HS-5 (cell line): Measurements from ENCODE around the gene ZNF488.
"Not testable (repeated sequence)": the region's sequence is repeated elsewhere in the genome, so short reads cannot be mapped to it uniquely, and the experiment has no call there.

ENCODE experiments used
- DNase-seq: peaks from one replicate; pipeline ENCODE4 v3.0.0-alpha.2; 2012; ENCODE audit warnings: low read depth

Gene ZNF488

DNA sequence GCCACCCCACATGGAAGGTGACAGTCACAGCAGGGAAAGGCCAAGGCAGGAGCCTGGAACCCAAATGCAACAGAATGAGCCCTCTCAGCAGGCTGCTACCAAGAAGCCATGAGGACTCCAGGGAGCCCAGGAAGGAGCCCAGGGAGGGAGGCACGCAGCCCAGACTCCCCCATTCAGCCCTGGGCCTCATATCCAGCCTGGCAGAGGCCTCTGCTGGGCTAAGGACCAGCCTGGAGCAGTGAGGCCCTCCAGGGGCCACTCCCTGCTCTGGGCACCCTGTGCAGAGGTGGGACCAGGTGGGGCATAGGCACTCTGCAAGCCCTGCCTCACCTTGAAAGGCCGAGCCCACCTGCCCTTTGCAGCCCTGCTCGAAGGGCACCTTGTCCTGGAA lies 25.8 kb upstream of the ZNF488 start:
- DNase-seq, result no peak

DNA sequence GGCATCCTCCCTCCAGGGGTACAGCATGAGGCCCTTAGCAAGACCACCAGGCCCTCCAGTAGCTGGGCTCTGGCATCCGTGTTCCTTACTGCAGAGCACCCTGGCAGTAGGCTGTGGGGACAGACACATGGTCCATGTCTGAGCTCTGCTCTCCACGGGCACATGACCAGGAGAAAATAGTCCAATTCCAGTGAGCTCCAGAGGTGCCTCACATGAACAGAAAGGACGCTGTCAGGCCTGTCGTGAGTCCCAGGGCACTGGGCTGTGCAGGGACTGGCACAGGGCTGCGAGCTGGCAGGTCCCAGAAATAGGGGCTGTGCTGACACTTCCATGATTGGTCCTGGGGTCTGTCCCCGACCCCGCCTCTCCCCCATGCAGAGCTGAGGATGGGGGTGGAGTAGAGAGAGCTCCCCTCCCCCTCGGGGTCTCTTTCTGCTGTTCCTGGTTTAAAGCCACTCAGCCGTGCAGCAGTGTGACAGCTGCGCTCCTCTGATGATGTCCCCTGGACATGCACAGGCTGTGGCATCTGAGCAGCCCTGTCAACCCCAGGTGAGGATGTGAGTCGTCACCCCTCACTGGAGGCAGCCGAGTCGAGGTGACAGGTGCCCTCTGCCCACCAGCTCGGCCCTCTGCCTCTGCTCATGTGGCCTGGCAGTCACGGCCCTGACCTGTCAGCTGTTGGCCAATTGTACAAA lies 25.2 kb upstream of the ZNF488 start:
- no peak for DNase-seq

DNA sequence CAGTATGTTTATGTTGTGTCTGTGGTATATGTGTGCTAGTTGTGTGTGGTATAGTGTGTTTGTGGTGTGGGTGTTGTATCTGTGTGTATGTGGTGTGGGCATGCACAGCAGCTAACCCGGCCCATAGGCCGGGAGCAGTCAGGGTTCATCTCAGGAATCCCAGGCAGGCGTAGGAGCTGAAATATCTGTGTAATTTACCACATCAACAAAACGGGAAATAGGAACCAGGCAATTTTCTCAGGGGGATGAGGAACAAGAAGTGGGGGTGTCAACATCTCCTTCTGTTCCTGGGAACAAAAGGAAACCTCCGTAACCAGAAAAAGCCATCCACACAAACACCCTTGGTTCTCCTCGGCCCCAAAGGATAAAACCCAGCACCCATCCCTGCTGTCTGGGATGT lies 24.5 kb upstream of the ZNF488 start:
- DNase-seq, result no peak

GRCh38 chr10:47406870-47407691 lies 23.0 kb upstream of the ZNF488 start:
- DNase-seq, result peak; percentile 90

- DNase-seq, result no peak
These were observed 22.4 kb upstream of the ZNF488 start for GRCh38 chr10:47406548-47406869.

GRCh38 chr10:47405857-47406547 lies 21.9 kb upstream of the ZNF488 start:
- DNase-seq, result no peak

DNA sequence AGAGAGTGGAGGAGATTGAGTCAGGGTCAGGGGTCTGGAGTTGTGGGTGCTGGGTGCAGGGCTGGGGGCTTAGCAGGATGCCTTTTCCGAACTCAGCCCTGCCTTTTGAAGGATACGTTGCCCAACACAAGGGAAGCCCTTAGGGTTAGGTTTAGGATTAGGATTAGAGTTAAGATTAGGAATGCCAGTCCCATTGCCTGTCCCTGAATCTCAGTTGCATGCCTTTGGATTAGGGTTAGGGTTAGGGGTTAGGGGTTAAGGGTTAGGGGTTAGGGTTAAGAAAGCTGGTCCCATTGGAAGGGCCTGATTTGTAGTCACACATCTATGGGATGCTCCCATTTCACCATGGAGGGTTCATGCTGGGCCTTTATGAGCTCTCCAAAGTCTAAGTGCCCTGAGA lies 20.8 kb upstream of the ZNF488 start:
- no peak for DNase-seq

- DNase-seq, result no peak
These were observed 20.4 kb upstream of the ZNF488 start for GRCh38 chr10:47404446-47404845.

GRCh38 chr10:47403446-47404318 lies 19.6 kb upstream of the ZNF488 start:
- no peak for DNase-seq

DNA sequence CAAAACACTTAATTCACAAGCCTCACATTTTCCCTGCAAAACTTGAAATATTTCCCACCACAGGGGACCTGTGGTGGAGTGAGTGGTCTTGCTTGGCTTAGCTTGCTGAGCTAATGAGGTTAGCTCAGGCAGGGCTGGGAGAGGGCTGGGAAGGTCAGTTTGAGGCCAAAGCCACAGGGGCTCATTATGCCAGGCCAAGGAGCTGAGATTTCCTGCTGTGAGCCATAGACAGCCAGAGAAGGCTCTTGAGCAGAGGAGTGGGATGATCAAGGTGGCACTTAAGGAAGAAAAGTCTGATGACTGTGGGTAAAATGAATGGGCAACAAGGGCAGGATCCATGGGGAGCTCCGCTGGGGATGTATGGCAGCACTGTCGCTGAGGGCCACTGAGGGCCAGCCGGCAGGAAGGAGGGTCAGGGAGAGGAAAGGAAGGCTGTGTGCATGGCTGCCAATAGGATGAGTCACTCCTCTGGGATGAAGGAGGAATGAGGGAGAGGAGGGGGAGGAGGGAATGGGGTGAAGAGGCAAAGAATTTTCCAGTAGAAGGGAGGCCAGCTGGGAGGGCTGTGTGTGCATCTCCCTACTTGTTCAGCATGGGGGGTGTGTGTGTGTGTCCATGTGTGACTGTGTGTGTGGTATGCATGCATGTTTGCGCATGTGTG lies 18.7 kb upstream of the ZNF488 start:
- DNase-seq, result peak; percentile 82

- no peak for DNase-seq
These were observed 18.0 kb upstream of the ZNF488 start for GRCh38 chr10:47401874-47402640.

DNA sequence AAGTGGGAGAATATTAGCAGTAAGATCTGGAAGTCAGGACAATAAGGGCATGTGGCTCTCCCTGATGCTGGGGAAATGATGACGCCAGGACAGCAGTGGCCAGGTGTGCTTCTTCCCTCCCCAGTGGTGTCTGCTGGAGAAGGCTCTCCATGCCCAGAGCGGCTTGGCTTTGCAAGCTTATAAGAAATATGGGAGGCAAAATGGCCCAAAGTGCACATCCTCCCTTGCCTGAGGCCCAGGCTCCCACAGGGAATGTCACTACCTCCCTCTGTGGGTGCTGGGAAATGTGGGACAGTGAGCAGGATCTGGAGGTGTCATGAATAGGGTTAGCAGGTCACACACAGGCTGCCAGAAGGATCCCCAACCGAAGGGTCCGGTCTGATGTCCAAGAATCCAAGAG lies 17.1 kb upstream of the ZNF488 start:
- DNase-seq, result no peak

DNA sequence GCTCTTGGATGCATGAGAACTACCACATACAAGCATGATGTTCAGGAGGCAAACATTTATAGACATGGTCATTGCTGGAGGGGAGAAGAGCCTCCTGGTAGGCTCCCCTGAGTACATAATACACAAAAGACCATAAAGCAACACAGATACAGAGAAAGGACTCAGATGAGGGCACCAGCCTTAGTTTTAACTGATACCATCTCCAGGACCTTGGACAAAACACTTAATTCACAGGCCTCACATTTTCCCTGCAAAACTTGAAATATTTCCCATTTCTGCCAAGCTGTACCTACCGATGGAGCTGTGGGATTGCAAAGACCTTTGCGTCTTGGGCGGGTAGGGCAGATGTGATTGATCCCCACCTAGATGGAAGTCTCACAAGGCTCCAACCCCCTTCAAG lies 16.7 kb upstream of the ZNF488 start:
- DNase-seq, result no peak

GRCh38 chr10:47400251-47400650 lies 16.2 kb upstream of the ZNF488 start:
- no peak for DNase-seq

DNA sequence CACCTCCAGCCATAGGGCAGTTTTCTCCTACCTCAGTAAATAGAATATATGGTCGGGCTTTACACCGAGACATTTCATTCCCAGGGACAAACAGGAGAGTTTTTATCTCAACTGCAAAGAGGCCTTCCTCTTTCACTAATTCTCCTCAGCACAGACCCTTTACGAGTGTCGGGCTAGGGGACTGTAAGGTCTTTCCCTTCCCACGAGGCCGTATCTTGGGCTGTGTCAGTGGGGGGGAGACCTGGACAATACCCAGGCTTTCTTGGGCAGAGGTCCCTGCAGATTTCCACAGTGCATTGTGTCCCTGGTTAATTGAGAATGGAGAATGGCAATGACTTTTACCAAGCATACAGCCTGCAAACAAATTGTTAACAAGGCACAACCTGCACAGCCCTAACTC lies 13.2 kb upstream of the ZNF488 start:
- DNase-seq, result no peak

- no peak for DNase-seq
These were observed 12.2 kb upstream of the ZNF488 start for GRCh38 chr10:47396311-47396717.

GRCh38 chr10:47389619-47390018 lies 5.5 kb upstream of the ZNF488 start:
- DNase-seq, result no peak

DNA sequence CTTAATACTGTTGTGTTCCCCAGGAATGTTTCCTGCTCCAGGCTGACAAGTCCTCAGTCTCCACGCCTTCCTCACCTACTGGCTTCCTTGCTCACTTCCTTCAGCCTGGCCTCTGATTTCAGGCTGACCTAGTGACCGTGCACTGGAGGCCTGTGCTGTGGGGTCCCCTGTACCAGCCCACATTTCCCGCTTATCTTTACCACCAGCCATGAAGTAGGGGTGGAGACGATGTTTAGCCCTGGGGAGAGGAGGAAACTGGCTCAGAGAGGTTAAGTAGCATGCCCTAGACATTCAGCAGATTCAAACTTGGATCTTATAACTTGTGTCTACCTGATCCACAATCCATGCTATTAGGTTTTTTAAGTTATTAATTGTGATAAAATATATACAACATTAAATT lies 4.8 kb upstream of the ZNF488 start:
- no peak for DNase-seq

DNA sequence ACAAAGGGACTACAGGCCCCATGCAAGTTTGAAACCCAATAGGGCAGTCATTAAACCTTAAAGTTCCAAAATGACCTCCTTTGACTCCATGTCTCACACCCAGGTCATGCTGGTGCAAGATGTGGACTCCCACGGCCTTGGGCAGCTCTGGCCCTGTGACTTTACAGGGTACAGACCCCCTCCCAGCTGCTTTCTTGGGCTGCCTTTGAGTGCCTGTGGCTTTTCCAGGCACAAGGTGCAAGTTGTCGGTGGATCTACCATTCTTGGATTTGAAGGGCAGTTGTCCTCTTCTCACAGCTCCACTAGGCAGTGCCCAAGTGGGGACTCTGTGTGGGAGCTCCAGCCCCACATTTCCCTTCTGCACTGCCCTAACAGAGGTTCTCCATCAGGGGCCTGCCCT lies 2.0 kb upstream of the ZNF488 start:
- not testable (repeated sequence) for DNase-seq

DNA sequence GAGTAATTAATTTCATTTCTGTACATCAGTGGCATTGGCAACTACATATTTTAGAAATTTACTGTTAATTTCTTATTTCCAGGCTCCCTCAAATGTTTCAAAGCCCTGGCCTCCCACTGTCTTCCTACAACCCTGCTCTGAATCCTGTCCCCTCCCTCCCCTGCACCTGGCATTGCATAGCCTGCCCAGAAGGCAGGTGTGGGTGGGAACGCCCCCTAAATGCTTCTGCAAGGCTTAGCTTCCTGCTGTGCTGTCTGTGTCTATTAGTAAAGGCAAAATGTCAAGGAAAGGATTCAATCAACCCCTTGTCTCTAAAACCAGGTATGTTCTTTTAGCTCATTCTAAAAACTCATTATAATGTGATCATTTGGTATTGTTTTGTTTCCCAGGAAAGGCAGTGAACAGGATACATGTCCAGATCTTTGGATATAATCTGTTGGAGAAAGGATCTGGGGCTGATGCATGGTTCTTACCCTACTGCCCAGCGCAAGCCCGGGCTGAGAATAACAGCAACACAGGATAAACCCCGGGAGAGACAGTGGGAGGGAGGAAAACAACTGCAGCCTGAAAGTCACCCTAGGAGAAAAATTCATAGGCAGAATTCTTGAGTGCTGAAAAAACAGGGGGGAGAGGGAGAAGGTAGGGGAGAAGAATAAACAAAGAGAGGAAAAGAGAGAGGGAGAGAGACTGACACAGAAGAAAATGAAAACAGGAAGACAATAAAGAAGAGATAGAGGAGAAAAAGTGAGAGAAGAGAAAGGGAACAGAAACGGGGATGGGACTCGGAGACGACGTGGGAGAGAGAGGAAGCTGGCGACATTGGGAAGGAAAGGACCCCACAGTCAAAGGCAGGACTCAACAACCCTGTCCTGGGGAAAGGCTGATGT lies 589 bp downstream of the ZNF488 start:
- DNase-seq, result no peak
